GM19397 (cell line): ENCODE measurements around the gene IL6R.

ENCODE experiments used
- ATAC-seq: cut with Tn5 transposase; IDR thresholded peaks from one replicate; pipeline ENCODE4 v1.9.1; 2021; ENCODE audit warnings: mild to moderate bottlenecking, moderate library complexity; ENCODE audit not compliant: unreplicated experiment

The IL6R gene

GRCh38 chr1:154446789-154447188 lies 41.6 kb downstream of the IL6R start:
- no peak for ATAC-seq

GRCh38 chr1:154448331-154448811 lies 43.2 kb downstream of the IL6R start:
- ATAC-seq, result no peak

- ATAC-seq, result no peak
Measured at GRCh38 chr1:154453161-154453560, 48.0 kb downstream of the IL6R start.

GRCh38 chr1:154453574-154454352 lies 48.6 kb downstream of the IL6R start:
- no peak for ATAC-seq

- no peak for ATAC-seq
Measured at GRCh38 chr1:154454386-154455120, 49.4 kb downstream of the IL6R start.

GRCh38 chr1:154456631-154457030 lies 51.5 kb downstream of the IL6R start:
- no peak for ATAC-seq

GRCh38 chr1:154459080-154459479 lies 53.9 kb downstream of the IL6R start:
- ATAC-seq, result no peak

GRCh38 chr1:154460695-154461260 lies 55.6 kb downstream of the IL6R start:
- ATAC-seq, result no peak

GRCh38 chr1:154463512-154463990 lies 58.4 kb downstream of the IL6R start:
- no peak for ATAC-seq

GRCh38 chr1:154465621-154466195 lies 60.6 kb downstream of the IL6R start:
- ATAC-seq, result no peak

GRCh38 chr1:154466206-154466605 lies 61.1 kb downstream of the IL6R start:
- no peak for ATAC-seq

GRCh38 chr1:154466921-154467417 lies 61.8 kb downstream of the IL6R start:
- no peak for ATAC-seq

GRCh38 chr1:154467434-154468102 lies 62.4 kb downstream of the IL6R start:
- no peak for ATAC-seq

GRCh38 chr1:154468535-154469250 lies 63.5 kb downstream of the IL6R start:
- no peak for ATAC-seq

- ATAC-seq, result no peak
Measured at GRCh38 chr1:154469844-154470560, 64.9 kb downstream of the IL6R start.

GRCh38 chr1:154471304-154471703 lies 66.2 kb downstream of the IL6R start:
- no peak for ATAC-seq

- ATAC-seq, result no peak
Measured at GRCh38 chr1:154474802-154475201, 69.7 kb downstream of the IL6R start.

- ATAC-seq, result no peak
Measured at GRCh38 chr1:154476791-154477190, 71.6 kb downstream of the IL6R start.

GRCh38 chr1:154478013-154478412 lies 72.9 kb downstream of the IL6R start:
- ATAC-seq, result no peak
